ENCODE data around the gene GDPD4. TPM values are rescaled to one million over a fixed set of nuclear protein-coding genes. Genes with fewer than 3 reads are reported as not detected.

GDPD4 gene
- total and polyA plus RNA-seq, 10 of the 15 experiments (the other 5 are each of a cell fraction or from before 2014, with no cell fraction given), result 0.23 TPM; not detected in 9

DNA sequence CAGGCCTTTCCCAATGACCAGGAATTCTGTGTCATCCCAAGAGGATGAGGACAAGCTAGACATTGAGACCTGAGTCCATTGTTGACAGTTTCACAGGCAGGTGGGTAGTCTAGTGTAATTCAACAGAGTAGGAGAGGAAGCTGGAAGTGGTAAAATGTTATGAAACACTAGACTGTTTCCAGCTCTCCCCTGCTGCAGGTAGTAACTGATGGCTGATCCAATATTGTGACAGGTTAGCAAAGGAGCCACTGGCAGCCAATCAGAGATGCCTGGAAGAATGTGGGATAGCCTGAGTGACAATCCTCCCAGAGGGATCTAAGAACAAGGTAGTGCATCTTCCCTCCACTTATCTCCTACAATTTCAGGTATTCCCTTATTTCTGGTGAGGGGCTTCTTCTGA is 10.6 kb upstream of the GDPD4 start (continued):
- TF ChIP-seq CHD2 (IDR thresholded peaks at IDR 0.05; ENCODE audit: borderline replicate concordance, low read depth, low read length) (no peak), SREBF1 (IDR thresholded peaks at IDR 0.05; ENCODE audit: low read length) (no peak)

DNA sequence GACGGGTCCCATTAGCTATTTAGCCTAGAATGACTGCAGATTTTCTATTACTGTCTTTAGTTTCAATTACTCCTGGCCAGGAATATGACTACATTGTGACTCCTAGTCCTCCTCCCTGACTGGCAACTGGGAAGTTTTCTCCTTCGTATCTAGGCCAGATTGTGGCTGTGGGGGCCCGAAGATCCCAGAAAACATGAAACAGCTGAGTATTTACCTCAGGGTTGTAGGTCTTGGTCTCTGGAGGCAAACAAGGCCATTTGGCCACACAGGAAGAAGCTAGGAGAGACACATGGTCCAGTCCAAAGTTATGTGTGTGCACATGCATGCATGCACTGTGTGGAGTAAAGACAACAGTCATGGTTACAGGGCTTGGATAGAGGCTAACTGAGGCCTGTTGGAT is 10.2 kb upstream of the GDPD4 start:
- DNase-seq (ENCODE audit: low read depth, low spot score) (no peak), ATAC-seq (no peak), FAIRE-seq (no peak)
- TF ChIP-seq MAX (IDR thresholded peaks at IDR 0.05; ENCODE audit: low read depth, low read length), result no peak
- no peak for TF ChIP-seq RFX5 (IDR thresholded peaks at IDR 0.05; ENCODE audit: low read depth, low read length)
- no peak for TF ChIP-seq HDAC2 (IDR thresholded peaks at IDR 0.05)
- TF ChIP-seq TCF12 (IDR thresholded peaks at IDR 0.05; ENCODE audit: low read depth, low read length), result no peak
- no peak for TF ChIP-seq ZNF384 (IDR thresholded peaks at IDR 0.05; ENCODE audit: borderline replicate concordance, low read depth, low read length)
- TF ChIP-seq ZNF207 (IDR thresholded peaks at IDR 0.05; ENCODE audit: borderline replicate concordance), result no peak
- no peak for TF ChIP-seq MTA3 (IDR thresholded peaks at IDR 0.05; ENCODE audit: borderline replicate concordance, low read length)
- TF ChIP-seq SPI1 (IDR thresholded peaks at IDR 0.05; ENCODE audit: borderline replicate concordance, insufficient read depth, low read depth, low read length), result no peak
- TF ChIP-seq SMC3 (IDR thresholded peaks at IDR 0.05; ENCODE audit: borderline replicate concordance, low read length), result no peak
- no peak for TF ChIP-seq CHD1 (IDR thresholded peaks at IDR 0.05; ENCODE audit: low read depth, low read length)
- TF ChIP-seq TAF1 (IDR thresholded peaks at IDR 0.05; ENCODE audit: borderline replicate concordance, low read depth, low read length), result no peak
- no peak for TF ChIP-seq BHLHE40 (IDR thresholded peaks at IDR 0.05; ENCODE audit: borderline replicate concordance in 1 of 2, low read depth in 2 of 2, low read length in 1 of 2)
- TF ChIP-seq NBN (IDR thresholded peaks at IDR 0.05), result no peak
- in situ Hi-C loops (cut with MboI), result no loop called here
- H3K27me3 ChIP-seq (replicated peaks in 1 of 2; ENCODE audit: control insufficient read depth in 2 of 2, insufficient read depth in 2 of 2, low read length in 1 of 2), result no peaks in the 10 kb centered on the region; a peak in 1 of 4 replicates
- 44% methylated on average over 3 of the region's 3 CpGs for WGBS (ENCODE audit: insufficient coverage, insufficient replicate concordance, low lambda C conversion rate, missing lambda C conversion rate)
- H3K4me1 ChIP-seq (ENCODE audit: control insufficient read depth, insufficient read depth, low read length), result no peaks in the 10 kb centered on the region
- H3K27ac ChIP-seq (ENCODE audit: control insufficient read depth, insufficient read depth), result no peak overlapping the region
- H3K4me3 ChIP-seq, result no peak overlapping the region
- H3K9me3 ChIP-seq (replicated peaks; ENCODE audit: control insufficient read depth, insufficient read depth, low read length), result no peaks in the 10 kb centered on the region
- ChIA-PET SMC1A (ENCODE audit: uncharacterized antibody, unreplicated experiment) (no interaction called here), CTCF (interaction anchor here (0.7 kb wide), 1 partner anchor 50 kb away, joined by 3 read pairs; no protein-coding TSS in a partner anchor), RAD21 (ENCODE audit: unreplicated experiment) (interaction anchor here (1.5 kb wide), 1 partner anchor 236 kb away, joined by 3 read pairs; no protein-coding TSS in a partner anchor), POLR2A (no interaction called here)
- intact Hi-C loops (cut with micrococcal nuclease; ENCODE audit: unreplicated experiment), result no loop called here
- H3K4me2 ChIP-seq (ENCODE audit: control insufficient read depth, insufficient read depth), result no peak overlapping the region
- no peaks in the 10 kb centered on the region for H4K20me1 ChIP-seq (ENCODE audit: control insufficient read depth, insufficient read depth)
- H3K36me3 ChIP-seq (ENCODE audit: control insufficient read depth in 2 of 2, insufficient read depth in 2 of 2, low read length in 1 of 2), result no peaks in the 10 kb centered on the region
- no peaks in the 10 kb centered on the region for H3K79me2 ChIP-seq (ENCODE audit: control insufficient read depth, insufficient read depth, low read length)
- no TSS peak for BruUV-seq (replicated peaks)
- no peak overlapping the region for H2AFZ ChIP-seq (ENCODE audit: control insufficient read depth, low read depth, low read length)
- H3K9ac ChIP-seq (ENCODE audit: control insufficient read depth, insufficient read depth, low read length), result no peak overlapping the region

Measured in GM12878 (cell line).